GM21723 (cell line): ENCODE results near the gene TULP3.
"Not testable (repeated sequence)": the region's sequence is repeated elsewhere in the genome, so short reads cannot be mapped to it uniquely, and the experiment has no call there.

Source experiments
- ATAC-seq: cut with Tn5 transposase; IDR thresholded peaks from one replicate; pipeline ENCODE4 v1.9.1; 2021; ENCODE audit warnings: mild to moderate bottlenecking, moderate library complexity; ENCODE audit not compliant: unreplicated experiment

The TULP3 gene

DNA sequence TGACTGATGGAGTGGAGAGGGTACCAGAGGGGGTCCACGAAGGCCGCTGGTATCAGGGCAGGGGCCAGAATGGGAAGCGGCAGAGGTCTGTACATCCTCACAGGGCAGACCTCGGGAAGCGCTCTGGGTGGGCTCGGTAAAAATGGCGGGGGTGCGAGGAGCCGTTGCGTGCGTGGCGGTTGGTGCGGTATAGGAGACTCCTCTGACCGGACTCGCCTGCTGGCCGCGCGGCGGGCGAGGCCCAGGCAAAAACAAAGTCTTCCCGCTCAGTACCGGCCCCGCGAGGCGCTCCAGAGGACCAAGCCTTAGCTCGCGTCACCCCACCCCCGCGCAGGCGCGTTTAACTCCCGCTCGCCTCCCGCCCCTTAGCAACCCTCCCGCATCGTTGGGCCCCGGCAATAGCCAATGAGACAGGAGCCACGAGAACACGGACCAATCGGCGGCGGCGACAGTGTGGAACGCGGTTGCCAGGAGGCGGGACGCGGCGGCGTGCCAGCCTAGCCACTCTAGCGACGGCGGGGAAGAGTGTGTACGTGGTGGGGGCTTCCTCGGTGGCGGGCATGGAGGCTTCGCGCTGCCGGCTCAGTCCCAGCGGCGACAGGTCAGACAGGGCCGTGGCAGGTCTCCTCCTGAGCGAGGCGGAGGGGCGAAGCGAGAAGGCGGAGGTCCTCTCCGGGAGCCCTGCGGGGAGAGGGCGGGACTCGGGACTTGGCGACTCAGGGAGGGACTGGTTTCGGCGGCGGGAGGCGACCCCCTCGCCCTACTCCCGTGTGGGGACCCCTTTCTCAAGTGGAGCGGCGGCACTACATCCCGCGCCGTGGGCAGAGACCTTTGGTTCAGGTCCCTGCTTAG lies at the start of gene TULP3:
Gene TULP3 (plus strand): TSS at position 504 of the 852 bp plus-strand sequence. CDS start 57 bp downstream, at position 561.
- ATAC-seq: peak; percentile 96

- no peak for ATAC-seq
Measured at GRCh38 chr12:2841056-2841650, 49.5 kb upstream of the TULP3 start.

- ATAC-seq: no peak
Measured at GRCh38 chr12:2842948-2843347, 47.7 kb upstream of the TULP3 start.

- no peak for ATAC-seq
Measured at GRCh38 chr12:2844786-2845185, 45.9 kb upstream of the TULP3 start.

- no peak for ATAC-seq
Measured at GRCh38 chr12:2845280-2845679, 45.4 kb upstream of the TULP3 start.

GRCh38 chr12:2851931-2852330 lies 38.8 kb upstream of the TULP3 start:
- no peak for ATAC-seq

- ATAC-seq: no peak
Measured at GRCh38 chr12:2853626-2854025, 37.1 kb upstream of the TULP3 start.

DNA sequence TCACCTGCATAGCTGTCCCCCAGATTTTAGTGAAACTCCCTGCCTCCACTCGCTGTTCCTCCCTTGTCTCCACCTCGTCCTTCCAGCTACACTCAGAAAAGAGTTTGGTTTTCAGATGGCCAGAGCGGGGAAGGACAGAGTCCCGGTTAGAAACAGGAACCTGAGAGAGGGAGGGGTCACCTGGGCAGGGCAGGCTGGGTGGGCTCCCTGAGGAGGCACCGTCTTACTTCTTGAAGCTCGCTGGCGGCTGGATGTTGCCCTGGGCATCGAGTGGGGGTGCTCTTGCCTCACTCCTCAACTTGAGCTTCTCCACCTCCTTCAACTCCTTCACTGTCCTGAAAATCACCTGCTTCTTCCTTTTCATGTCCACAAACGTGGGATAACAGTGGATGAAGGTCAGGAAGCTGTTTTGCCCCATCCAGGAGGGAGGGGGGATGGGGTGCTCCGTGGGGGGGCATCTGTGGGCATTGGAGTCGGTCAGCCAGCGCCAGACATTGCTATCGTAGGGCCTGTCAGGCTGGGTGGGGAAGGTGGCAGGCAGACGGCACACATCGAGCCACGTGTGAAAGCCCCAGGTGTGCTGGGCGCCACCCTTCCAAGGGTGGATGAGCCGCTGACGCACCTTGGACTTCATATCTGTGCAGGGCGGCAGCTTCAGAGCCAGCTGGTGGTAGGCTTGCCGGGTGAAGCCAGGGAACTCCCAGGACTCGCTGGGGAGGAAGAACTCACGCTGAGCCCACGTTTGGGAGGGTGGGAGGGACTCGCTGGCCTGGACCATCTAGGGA lies 35.8 kb upstream of the TULP3 start:
- no peak for ATAC-seq

GRCh38 chr12:2855546-2855945 lies 35.1 kb upstream of the TULP3 start:
- ATAC-seq: no peak

DNA sequence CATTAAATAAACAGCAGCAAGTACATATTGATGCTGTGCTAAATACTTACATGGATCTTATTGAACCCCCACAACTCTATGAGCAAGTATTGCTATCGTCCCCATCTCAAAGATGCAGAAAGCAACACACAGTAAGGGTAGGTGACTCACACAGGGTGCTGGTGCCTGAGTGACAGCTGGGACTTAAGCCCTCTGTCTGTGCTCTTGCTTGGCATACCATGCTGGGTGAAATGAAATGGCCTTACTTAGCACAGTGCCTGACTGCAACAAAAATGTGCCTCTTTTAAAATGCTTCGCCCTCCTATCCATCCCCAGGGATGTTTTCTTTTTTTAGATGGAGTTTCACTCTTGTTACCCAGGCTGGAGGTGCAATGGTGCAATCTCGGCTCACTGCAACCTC lies 34.6 kb upstream of the TULP3 start:
- ATAC-seq: no peak

GRCh38 chr12:2857021-2857431 lies 33.7 kb upstream of the TULP3 start, which contains the start of gene TEX52:
Gene TEX52 (minus strand): TSS chr12:2857039. CDS start chr12:2857026, 13 bp downstream.
- ATAC-seq: no peak

- ATAC-seq: no peak
Measured at GRCh38 chr12:2857576-2857975, 33.1 kb upstream of the TULP3 start.

GRCh38 chr12:2858334-2858733 lies 32.4 kb upstream of the TULP3 start:
- no peak for ATAC-seq

DNA sequence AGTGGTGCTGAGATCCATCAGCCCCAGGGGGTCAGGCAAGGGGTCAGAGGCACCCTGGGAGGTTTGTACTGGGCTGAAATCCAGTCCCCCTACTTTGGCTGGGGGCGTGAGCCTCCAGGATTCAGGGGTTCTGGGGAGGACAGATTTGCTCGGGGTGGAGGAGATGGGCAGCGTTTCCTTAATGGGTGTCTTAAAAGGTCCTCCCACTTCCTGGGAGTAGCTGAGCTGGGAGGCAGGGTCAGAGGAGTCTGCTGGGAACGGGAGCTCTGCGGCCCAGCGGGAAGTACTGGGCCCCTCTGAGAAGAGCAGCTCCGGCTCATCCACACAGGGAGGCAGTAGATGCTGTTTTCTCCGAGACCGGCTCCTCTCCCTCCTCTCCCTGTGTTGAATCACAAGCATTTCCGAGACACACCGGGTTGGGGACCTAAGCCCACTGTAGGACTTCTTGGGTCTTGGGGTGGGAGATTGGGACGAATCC lies 31.7 kb upstream of the TULP3 start:
- no peak for ATAC-seq

DNA sequence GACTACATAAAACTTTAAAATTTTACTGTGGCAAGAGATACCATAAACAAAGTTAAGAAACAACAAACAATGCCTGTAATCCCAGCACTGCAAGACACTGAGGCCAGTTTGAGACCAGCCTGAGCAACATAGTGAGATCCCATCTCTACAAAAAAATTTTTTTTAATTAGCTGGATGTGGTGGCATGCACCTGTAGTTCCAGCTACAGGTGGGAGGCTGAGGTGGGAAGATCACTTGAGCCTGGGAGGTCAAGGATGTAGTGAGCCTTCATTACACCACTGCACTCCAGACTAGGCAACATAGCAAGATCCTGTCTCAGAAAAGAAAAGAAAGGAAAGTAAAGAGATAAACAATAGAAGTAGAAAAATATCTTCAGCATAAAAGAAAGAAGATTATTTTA lies 30.5 kb upstream of the TULP3 start:
- ATAC-seq: no peak

- no peak for ATAC-seq
Measured at GRCh38 chr12:2862876-2863275, 27.8 kb upstream of the TULP3 start.

- ATAC-seq: not testable (repeated sequence)
Measured at GRCh38 chr12:2863402-2863801, 27.3 kb upstream of the TULP3 start.

GRCh38 chr12:2864198-2864597 lies 26.5 kb upstream of the TULP3 start:
- ATAC-seq: no peak

DNA sequence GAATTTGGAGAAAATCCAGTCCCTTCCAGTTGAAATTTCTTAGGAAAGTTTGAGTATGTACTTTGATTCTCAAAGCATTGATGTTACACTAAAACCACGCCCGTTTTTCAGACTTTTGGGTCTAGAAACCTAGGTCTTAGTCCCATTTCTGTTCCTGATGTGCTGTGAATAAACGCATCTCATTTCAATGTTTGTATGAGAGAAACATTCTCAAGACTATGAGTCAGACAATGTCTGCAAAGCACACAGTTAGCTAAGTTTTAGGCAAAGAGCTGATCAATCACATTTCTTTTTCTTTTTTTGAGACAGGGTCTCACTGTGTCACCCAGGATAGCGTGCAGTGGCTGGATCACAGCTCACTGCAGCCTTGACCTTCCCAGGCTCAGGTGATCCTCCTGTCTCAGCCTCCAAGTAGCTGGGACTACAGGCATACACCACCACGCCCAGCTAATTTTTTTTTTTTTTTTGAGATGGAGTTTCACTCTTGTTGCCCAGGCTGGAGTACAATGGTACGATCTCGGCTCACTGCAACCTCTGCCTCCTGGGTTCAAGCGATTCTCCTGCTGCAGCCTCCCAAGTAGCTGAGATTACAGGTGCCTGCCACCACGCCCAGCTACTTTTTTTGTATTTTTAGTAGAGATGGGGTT lies 21.6 kb upstream of the TULP3 start:
- not testable (repeated sequence) for ATAC-seq

DNA sequence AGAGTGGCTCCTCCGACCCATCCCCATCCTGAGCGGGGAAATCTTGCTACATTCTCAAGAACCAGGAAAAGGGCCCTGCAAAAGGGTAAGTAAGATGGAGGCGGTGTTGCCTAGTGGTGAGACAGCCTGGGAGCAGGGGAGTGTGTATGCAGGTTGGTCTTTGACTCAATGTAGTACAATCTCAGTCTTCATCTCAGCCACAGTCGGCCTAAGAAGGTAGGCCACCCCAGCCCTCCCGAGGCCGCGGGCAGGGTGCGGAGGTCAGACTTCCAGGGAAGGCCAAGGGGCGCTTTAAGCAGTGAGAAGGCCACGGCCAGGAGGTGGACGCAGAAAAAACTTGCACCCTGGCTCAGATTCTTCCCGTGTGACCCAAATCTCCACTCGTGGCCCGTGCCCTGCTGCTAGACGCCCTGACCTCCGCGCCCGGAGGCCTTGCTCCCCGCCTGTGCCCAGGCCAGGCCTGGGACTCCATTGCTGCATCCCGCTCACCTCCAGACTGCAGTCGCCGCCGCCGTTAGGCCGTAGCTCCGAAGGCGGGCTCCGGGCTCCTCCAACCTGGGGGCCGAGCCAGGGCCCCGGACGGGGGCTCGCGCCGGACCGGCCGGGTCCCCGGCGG lies 14.2 kb upstream of the TULP3 start:
- ATAC-seq: peak; percentile 36
